GM12875 (cell line): ENCODE data around the gene ZNF441.
A peak's percentile ranks its signal among the peaks of the same experiment; 100 is the strongest.

Source experiments
- H3K4me3 ChIP-seq: one replicate; pipeline ENCODE4 v1.5.1; 2011; ENCODE audit warnings: low read depth, low read length, control low read depth
- CTCF ChIP-seq: IDR thresholded peaks from 2 replicates; pipeline ENCODE4 v1.5.1; 2011; ENCODE audit warnings: low read depth, mild to moderate bottlenecking, control low read depth, inconsistent platforms, low read length, moderate library complexity, borderline replicate concordance; ENCODE audit not compliant: insufficient read depth

The ZNF441 gene

GRCh38 chr19:11737964-11738745 lies 28.6 kb upstream of the ZNF441 start:
- TF ChIP-seq CTCF: 0 out of 2 replicates have a peak, but pooled peaks have one; percentile 14
- peak overlapping the region; percentile 97 for H3K4me3 ChIP-seq

- TF ChIP-seq CTCF: no peak
- H3K4me3 ChIP-seq: peak within 1 kb of the TSS; percentile 97
Observed at GRCh38 chr19:11738746-11739620, 27.8 kb upstream of the ZNF441 start, which contains the start of gene ZNF823. Gene ZNF823, minus strand, starts transcription at chr19:11738946. Its CDS starts 127 bp downstream, at chr19:11738819.

GRCh38 chr19:11745869-11746268 lies 20.9 kb upstream of the ZNF441 start:
- no peak overlapping the region for H3K4me3 ChIP-seq
- TF ChIP-seq CTCF: no peak

GRCh38 chr19:11747277-11747676 lies 19.5 kb upstream of the ZNF441 start:
- no peak for TF ChIP-seq CTCF
- no peak overlapping the region for H3K4me3 ChIP-seq

GRCh38 chr19:11749751-11750150 lies 17.0 kb upstream of the ZNF441 start:
- H3K4me3 ChIP-seq: no peak overlapping the region
- TF ChIP-seq CTCF: no peak

- H3K4me3 ChIP-seq: no peak overlapping the region
- no peak for TF ChIP-seq CTCF
Observed at GRCh38 chr19:11752244-11752736, 14.5 kb upstream of the ZNF441 start.
